Measurements from ENCODE around the gene HOXC12.

DNA sequence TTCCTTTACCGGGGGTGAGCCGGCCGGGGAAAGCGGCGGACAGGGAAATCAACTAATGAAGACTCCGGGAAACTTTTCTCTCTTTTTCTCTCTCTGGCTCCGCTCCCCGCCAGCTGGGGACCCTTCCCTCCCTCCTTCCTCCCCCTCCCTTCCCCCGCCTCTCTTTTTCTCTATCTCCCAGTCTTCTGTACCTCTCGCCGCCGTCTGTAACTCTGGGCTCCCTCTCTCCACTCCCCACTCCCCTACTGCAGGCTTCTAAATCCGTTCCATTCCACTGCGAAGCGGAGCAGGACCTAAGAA lies 11.3 kb downstream of the HOXC12 start:
- TF ChIP-seq, protein P1, sequence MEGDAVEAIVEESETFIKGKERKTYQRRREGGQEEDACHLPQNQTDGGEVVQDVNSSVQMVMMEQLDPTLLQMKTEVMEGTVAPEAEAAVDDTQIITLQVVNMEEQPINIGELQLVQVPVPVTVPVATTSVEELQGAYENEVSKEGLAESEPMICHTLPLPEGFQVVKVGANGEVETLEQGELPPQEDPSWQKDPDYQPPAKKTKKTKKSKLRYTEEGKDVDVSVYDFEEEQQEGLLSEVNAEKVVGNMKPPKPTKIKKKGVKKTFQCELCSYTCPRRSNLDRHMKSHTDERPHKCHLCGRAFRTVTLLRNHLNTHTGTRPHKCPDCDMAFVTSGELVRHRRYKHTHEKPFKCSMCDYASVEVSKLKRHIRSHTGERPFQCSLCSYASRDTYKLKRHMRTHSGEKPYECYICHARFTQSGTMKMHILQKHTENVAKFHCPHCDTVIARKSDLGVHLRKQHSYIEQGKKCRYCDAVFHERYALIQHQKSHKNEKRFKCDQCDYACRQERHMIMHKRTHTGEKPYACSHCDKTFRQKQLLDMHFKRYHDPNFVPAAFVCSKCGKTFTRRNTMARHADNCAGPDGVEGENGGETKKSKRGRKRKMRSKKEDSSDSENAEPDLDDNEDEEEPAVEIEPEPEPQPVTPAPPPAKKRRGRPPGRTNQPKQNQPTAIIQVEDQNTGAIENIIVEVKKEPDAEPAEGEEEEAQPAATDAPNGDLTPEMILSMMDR (IDR thresholded peaks at IDR 0.05; ENCODE audit: low read length) = no peak
- TF ChIP-seq EZH2 (IDR thresholded peaks at IDR 0.05; ENCODE audit: borderline replicate concordance, low read length) = no peak

Data from OCI-LY1 (cell line).